PFSK-1 (cell line): ENCODE data around the gene VANGL1.

Experiments
- POLR2AphosphoS5 ChIP-seq: IDR thresholded peaks from 2 replicates; pipeline ENCODE4 v1.6.1; 2012; ENCODE audit warnings: low read depth, mild to moderate bottlenecking, control low read depth, low read length, moderate library complexity
- TAF1 ChIP-seq: IDR thresholded peaks from 2 replicates; pipeline ENCODE4 v1.6.1; 2012; ENCODE audit warnings: low read length, control low read depth, borderline replicate concordance; ENCODE audit not compliant: insufficient read depth

DNA sequence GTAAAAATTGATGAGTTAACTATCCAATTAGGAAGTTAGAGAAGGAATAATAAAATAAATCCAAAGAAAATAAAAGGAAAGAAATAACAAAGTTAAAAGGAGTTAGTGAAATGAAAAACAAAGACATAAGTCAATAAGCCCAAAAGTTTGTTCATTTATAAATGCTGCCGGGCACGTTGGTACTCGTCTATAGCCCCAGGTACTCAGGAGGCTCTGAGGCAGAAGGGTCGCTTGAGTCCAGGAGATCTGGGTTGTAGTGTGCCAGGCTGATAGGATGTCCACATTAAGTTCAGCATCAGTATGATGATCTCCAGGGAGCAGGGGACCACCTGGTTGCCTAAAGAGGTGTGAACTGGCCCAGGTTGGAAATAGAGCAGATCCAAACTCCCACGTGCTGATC, 35.5 kb upstream of the VANGL1 start:
- TF ChIP-seq POLR2AphosphoS5: no peak
- TF ChIP-seq TAF1: no peak
